Right lobe of liver (tissue), 4 donors: ENCODE data around the gene OTP.

Experiments used
- POLR2A ChIP-seq: fragments of 450-650 bp; IDR thresholded peaks from one replicate; pipeline ENCODE4 v1.6.1; 2017; ENCODE audit warnings: antibody characterized with exemption, mild to moderate bottlenecking
- TF ChIP-seq, protein P1 (sequence below), 4 donors: fragments of 200-600 bp in 3 of 4; fragments of 450-650 bp in 1 of 4; IDR thresholded peaks; one replicate each; pipeline versions ENCODE4 v1.5.1 to v1.8.0; 2016 to 2022; ENCODE audit warnings: antibody characterized with exemption in 4 of 4, mild to moderate bottlenecking in 2 of 4
- donor health status: DM: no; HTN: no; CAD: no.
- donor health status: DM: no; HTN: no; CAD: no.
- donor health status: DM: no; HTN: yes; CAD: no.

DNA sequence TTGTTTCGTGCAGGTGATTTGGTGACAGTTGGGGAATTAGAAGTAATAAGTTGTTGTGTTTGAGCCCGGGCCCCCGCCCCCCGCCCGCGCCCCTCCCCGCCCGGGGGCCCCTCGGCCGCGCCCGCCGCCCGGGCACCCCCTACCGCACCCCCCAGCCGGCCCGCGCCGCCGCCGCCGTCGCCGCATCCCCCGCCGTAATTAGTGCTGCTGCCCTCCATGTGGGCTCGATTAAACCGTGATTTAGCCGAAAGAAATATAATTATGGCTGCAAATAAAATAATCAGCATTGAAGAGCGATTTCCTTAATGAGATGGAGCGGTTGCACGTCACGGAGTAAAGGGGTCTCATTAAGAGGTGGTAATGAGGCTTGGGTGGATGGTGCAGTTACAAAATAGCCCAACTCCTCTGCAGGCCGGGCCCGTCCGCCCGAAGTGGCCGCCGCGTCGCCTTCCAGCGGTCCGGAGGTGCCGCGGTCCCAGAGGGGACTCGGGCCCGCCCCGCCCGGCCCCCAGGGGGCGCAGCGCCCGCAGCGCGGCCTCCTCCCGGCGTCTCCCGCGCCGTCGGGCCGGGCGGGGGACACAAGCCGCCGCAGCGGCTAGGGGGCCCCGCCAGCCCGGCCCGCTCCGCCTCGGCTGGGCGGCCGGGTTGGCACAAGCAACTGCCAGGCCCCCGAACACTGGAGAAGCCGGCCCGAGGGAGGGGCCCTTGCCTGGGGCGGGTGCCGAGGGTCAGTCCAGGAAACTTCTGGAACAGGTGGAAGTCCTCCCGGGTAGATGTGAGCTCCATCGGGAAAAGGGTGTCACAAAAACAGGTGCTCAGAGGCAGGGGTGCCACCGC lies 6.9 kb upstream of the OTP start:
- TF ChIP-seq, protein P1, sequence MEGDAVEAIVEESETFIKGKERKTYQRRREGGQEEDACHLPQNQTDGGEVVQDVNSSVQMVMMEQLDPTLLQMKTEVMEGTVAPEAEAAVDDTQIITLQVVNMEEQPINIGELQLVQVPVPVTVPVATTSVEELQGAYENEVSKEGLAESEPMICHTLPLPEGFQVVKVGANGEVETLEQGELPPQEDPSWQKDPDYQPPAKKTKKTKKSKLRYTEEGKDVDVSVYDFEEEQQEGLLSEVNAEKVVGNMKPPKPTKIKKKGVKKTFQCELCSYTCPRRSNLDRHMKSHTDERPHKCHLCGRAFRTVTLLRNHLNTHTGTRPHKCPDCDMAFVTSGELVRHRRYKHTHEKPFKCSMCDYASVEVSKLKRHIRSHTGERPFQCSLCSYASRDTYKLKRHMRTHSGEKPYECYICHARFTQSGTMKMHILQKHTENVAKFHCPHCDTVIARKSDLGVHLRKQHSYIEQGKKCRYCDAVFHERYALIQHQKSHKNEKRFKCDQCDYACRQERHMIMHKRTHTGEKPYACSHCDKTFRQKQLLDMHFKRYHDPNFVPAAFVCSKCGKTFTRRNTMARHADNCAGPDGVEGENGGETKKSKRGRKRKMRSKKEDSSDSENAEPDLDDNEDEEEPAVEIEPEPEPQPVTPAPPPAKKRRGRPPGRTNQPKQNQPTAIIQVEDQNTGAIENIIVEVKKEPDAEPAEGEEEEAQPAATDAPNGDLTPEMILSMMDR (IDR thresholded peaks at IDR 0.05): peak; percentile 36 to 77 (median 64)
- no peak for TF ChIP-seq POLR2A
